Measurements from ENCODE around the gene RCHY1.
"Not testable (repeated sequence)": the region's sequence is repeated elsewhere in the genome, so short reads cannot be mapped to it uniquely, and the experiment has no call there.

Gene RCHY1

GRCh38 chr4:75514131-75514948, at the start of gene RCHY1, which contains the start of gene THAP6:
Gene RCHY1, minus strand, starts transcription at chr4:75514403. Its CDS starts 117 bp downstream, at chr4:75514286.
Gene THAP6, plus strand, starts transcription at chr4:75514473. Its CDS starts 980 bp downstream, at chr4:75515453.
- DNase-seq (ENCODE audit: low read depth): peak; percentile 92

GRCh38 chr4:75561789-75562188, 47.6 kb upstream of the RCHY1 start:
- DNase-seq (ENCODE audit: low read depth): no peak

GRCh38 chr4:75557696-75558095, 43.5 kb upstream of the RCHY1 start:
- no peak for DNase-seq (ENCODE audit: low read depth)

- no peak for DNase-seq (ENCODE audit: low read depth)
Observed at GRCh38 chr4:75555294-75556164, 41.3 kb upstream of the RCHY1 start, which contains the start of gene ODAPH. Gene ODAPH, plus strand, starts transcription at chr4:75556066. Its CDS starts 17 bp downstream, at chr4:75556083.

GRCh38 chr4:75552452-75552851, 38.2 kb upstream of the RCHY1 start:
- no peak for DNase-seq (ENCODE audit: low read depth)

GRCh38 chr4:75549019-75549418, 34.8 kb upstream of the RCHY1 start:
- DNase-seq (ENCODE audit: low read depth): no peak

- no peak for DNase-seq (ENCODE audit: low read depth)
Observed at GRCh38 chr4:75547647-75548387, 33.6 kb upstream of the RCHY1 start.

GRCh38 chr4:75545526-75545925, 31.3 kb upstream of the RCHY1 start:
- no peak for DNase-seq (ENCODE audit: low read depth)

- no peak for DNase-seq (ENCODE audit: low read depth)
Observed at GRCh38 chr4:75544870-75545269, 30.7 kb upstream of the RCHY1 start.

GRCh38 chr4:75544220-75544619, 30.0 kb upstream of the RCHY1 start:
- not testable (repeated sequence) for DNase-seq (ENCODE audit: low read depth)

- DNase-seq (ENCODE audit: low read depth): peak; percentile 31
Observed at GRCh38 chr4:75542824-75543223, 28.6 kb upstream of the RCHY1 start.

- DNase-seq (ENCODE audit: low read depth): not testable (repeated sequence)
Observed at GRCh38 chr4:75537308-75537707, 23.1 kb upstream of the RCHY1 start.

- DNase-seq (ENCODE audit: low read depth): not testable (repeated sequence)
Observed at GRCh38 chr4:75533926-75534325, 19.7 kb upstream of the RCHY1 start.

- DNase-seq (ENCODE audit: low read depth): not testable (repeated sequence)
Observed at GRCh38 chr4:75533339-75533887, 19.2 kb upstream of the RCHY1 start.

- DNase-seq (ENCODE audit: low read depth): not testable (repeated sequence)
Observed at GRCh38 chr4:75531536-75532143, 17.4 kb upstream of the RCHY1 start.

GRCh38 chr4:75530556-75531322, 16.5 kb upstream of the RCHY1 start:
- DNase-seq (ENCODE audit: low read depth): no peak

GRCh38 chr4:75527482-75527881, 13.3 kb upstream of the RCHY1 start:
- no peak for DNase-seq (ENCODE audit: low read depth)

- no peak for DNase-seq (ENCODE audit: low read depth)
Observed at GRCh38 chr4:75525910-75526309, 11.7 kb upstream of the RCHY1 start.

GRCh38 chr4:75525086-75525485, 10.9 kb upstream of the RCHY1 start:
- DNase-seq (ENCODE audit: low read depth): no peak

GRCh38 chr4:75519452-75519851, 5.2 kb upstream of the RCHY1 start:
- not testable (repeated sequence) for DNase-seq (ENCODE audit: low read depth)

Data from stromal cell of bone marrow (primary cell).